ENCODE data around the gene CLIC2. TPM values are rescaled to one million over a fixed set of nuclear protein-coding genes. Genes with fewer than 3 reads are reported as not detected.

Gene CLIC2
- total RNA-seq, 4 donors from 2014 or later: 55.8 to 78.3 (median 71.8) TPM

DNA sequence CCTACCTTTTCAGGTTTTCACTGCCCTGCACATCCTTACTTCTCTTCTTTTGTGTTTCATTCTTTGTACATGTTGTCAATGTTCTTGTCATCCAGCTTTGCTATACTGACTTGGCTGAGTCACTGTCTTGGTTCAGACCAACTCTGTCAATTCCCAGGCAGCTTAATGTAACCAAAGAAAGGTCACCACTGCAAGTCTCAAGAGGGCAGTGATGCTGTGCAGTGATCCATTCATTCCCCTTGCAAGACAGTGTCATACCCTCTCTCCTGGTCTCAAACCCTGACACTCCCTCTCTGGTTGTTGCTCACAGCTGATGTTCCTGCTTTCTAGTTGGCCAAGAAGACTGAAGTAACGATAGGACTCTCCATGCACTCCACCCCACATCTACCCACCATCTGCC is 87.7 kb downstream of the CLIC2 start:
- Histone ChIP-seq H3K27ac (no peak overlapping the region), H3K36me3 (no peaks in the 10 kb centered on the region), H3K27me3 (no peaks in the 10 kb centered on the region), H3K9me3 (no peaks in the 10 kb centered on the region), H3K4me1 (no peaks in the 10 kb centered on the region), H3K4me3 (replicated peaks in 1 of 3) (no peak overlapping the region)
- DNase-seq: no peak
- TF ChIP-seq POLR2A (IDR thresholded peaks at IDR 0.05) (no peak), CTCF (IDR thresholded peaks at IDR 0.05) (no peak)
- 85 to 100% methylated on average over 1 of the region's 1 CpG for WGBS, 2 donors
- intact Hi-C loops (cut with DNase I): no loop called here

- intact Hi-C loops (cut with DNase I): no loop called here
- Histone ChIP-seq H3K4me1 (no peaks in the 10 kb centered on the region), H3K27me3 (no peaks in the 10 kb centered on the region), H3K4me3 (replicated peaks in 1 of 3) (no peak overlapping the region), H3K27ac (no peak overlapping the region), H3K9me3 (no peaks in the 10 kb centered on the region), H3K36me3 (no peaks in the 10 kb centered on the region)
- no peak for DNase-seq
- WGBS, 2 donors: 78 to 86% methylated on average over 5 of the region's 5 CpGs
- TF ChIP-seq POLR2A (IDR thresholded peaks at IDR 0.05) (no peak), CTCF (IDR thresholded peaks at IDR 0.05) (no peak)
Observed at GRCh38 chrX:155242300-155242699, 92.1 kb downstream of the CLIC2 start.

DNA sequence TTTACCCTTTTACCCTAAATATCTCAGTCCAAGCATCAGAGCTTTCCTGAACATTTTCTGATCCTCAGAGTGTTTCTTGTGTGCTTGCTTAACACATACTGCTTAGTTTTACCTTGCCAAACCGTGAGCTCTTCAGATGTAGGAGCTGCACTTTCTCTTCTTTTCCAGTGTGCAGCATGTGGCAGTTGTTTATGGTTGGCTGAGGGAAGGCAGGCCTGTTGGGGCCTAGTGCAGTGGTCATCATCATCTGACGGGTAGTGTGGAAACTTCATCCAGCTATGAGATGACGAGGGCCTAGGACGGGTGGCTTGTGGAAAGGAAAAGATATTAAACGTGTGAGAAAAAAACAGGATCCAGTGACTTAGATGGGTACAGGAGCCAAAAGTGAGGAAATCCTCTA is 96.7 kb downstream of the CLIC2 start:
- no peak for DNase-seq
- TF ChIP-seq CTCF (IDR thresholded peaks at IDR 0.05): no peak
- H3K4me3 ChIP-seq (replicated peaks in 1 of 3): no peak overlapping the region
- intact Hi-C loops (cut with DNase I): no loop called here
- no peaks in the 10 kb centered on the region for H3K9me3 ChIP-seq
- WGBS, 2 donors: 98 to 99% methylated on average over 5 of the region's 5 CpGs
- H3K27me3 ChIP-seq: no peaks in the 10 kb centered on the region
- no peak overlapping the region for H3K27ac ChIP-seq
- no peaks in the 10 kb centered on the region for H3K36me3 ChIP-seq
- no peaks in the 10 kb centered on the region for H3K4me1 ChIP-seq

DNA sequence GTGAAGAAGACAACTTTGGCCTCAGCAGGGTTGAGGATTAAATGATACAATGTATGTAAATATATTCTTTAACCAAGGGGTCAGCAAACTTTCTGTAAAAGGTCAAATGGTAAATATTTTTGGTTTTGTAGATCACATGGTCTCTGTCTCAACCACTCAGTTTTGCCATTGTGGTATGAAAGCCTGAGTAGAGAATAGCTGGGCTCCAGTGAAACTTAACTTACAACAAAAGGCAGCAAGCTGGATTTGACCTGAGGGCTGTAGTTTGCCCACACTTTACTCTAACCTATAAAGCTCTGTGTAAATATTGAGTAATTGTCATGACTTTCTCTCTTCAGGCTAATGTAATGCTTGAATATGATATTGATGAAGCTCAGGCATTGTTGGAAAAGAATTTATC is 98.5 kb downstream of the CLIC2 start:
- Histone ChIP-seq H3K4me1 (no peaks in the 10 kb centered on the region), H3K27ac (no peak overlapping the region), H3K27me3 (no peaks in the 10 kb centered on the region), H3K4me3 (replicated peaks in 1 of 3) (no peak overlapping the region), H3K9me3 (no peaks in the 10 kb centered on the region), H3K36me3 (no peaks in the 10 kb centered on the region)
- intact Hi-C loops (cut with DNase I): no loop called here
- no peak for DNase-seq
- TF ChIP-seq POLR2A (IDR thresholded peaks at IDR 0.05): no peak
- TF ChIP-seq CTCF (IDR thresholded peaks at IDR 0.05): no peak

- Histone ChIP-seq H3K27me3 (no peaks in the 10 kb centered on the region), H3K27ac (no peak overlapping the region), H3K4me1 (no peaks in the 10 kb centered on the region), H3K4me3 (replicated peaks in 1 of 3) (no peak overlapping the region), H3K9me3 (no peaks in the 10 kb centered on the region), H3K36me3 (peaks cover 0 to 5% of the 10 kb centered on the region in 2 donors)
- intact Hi-C loops (cut with DNase I): no loop called here
- TF ChIP-seq CTCF (IDR thresholded peaks at IDR 0.05) (no peak), POLR2A (IDR thresholded peaks at IDR 0.05) (no peak)
- no peak for DNase-seq
Observed at GRCh38 chrX:155231163-155231562, 103.3 kb downstream of the CLIC2 start.

Small RNAs within 50 kb of the gene (microRNA-seq; reads per million reads assigned to microRNA genes)
- not detected for gene MIR1184-2

Small RNAs within 50 kb of the gene (small RNA-seq; reads per million reads assigned to genes)
- not detected for gene AC234781.4
- not detected for gene MIR1184-2

Other genes starting within 250 kb of the CLIC2 start
- 10 to 100 TPM; 36.8 to 46.2 (median 39.0) TPM for gene VBP1, start 118.2 kb downstream of the CLIC2 start, total RNA-seq
- 1 to 10 TPM; 2.1 to 4.3 (median 3.3) TPM for gene RAB39B, start 70.1 kb downstream of the CLIC2 start, total RNA-seq
- gene F8A2, start 47.5 kb upstream of the CLIC2 start, total RNA-seq: not detected
- gene F8A3, start 124.0 kb upstream of the CLIC2 start, total RNA-seq: 10 to 100 TPM; 17.2 to 33.0 (median 30.8) TPM

All from thyroid gland (tissue), 4 donors.